ENCODE data around the gene POC5. TPM values are rescaled to one million over a fixed set of nuclear protein-coding genes. Genes with fewer than 3 reads are reported as not detected.

Gene POC5
- total and polyA plus RNA-seq, 2 of the 4 experiments (the other 2 are of a cell fraction): 6.6 to 12.9 TPM

GRCh38 chr5:75653521-75653920 is 63.7 kb downstream of the POC5 start:
- Histone ChIP-seq H3K4ac (ENCODE audit: low read depth, low read length) (no peak overlapping the region), H3K4me2 (ENCODE audit: low read depth, low read length) (no peak overlapping the region), H3K79me1 (ENCODE audit: low read depth in 1 of 2, low read length in 2 of 2) (no peaks in the 10 kb centered on the region), H2BK5ac (ENCODE audit: low read depth, low read length, poor library complexity, severe bottlenecking) (no peak overlapping the region), H4K5ac (ENCODE audit: low read depth, low read length) (no peak overlapping the region), H3K9me1 (ENCODE audit: insufficient read depth, low read length) (no peaks in the 10 kb centered on the region), H3K9ac (ENCODE audit: low read depth, low read length) (no peak overlapping the region), H4K91ac (ENCODE audit: insufficient read depth, low read depth, low read length) (no peak overlapping the region), H3K27me3 (ENCODE audit: control insufficient read depth, insufficient read depth, low read length) (no peaks in the 10 kb centered on the region), H3K36me3 (ENCODE audit: control insufficient read depth, insufficient read depth, low read length) (no peaks in the 10 kb centered on the region), H3K4me3 (ENCODE audit: insufficient read depth, low read depth, low read length) (no peak overlapping the region), H2BK20ac (ENCODE audit: low read depth, low read length) (no peak overlapping the region), H2AFZ (replicated peaks; ENCODE audit: low read length, poor library complexity) (no peak overlapping the region), H2AK5ac (ENCODE audit: low read depth, low read length) (no peak overlapping the region), H3K4me1 (ENCODE audit: control insufficient read depth, insufficient read depth, low read length) (no peaks in the 10 kb centered on the region; the same call in 1 of the 2 replicates), H3K23ac (ENCODE audit: low read depth, low read length) (no peak overlapping the region), H3K9me3 (ENCODE audit: control insufficient read depth, insufficient read depth, low read length) (no peaks in the 10 kb centered on the region), H3K18ac (ENCODE audit: low read depth, low read length) (no peak overlapping the region), H2AK9ac (replicated peaks; ENCODE audit: low read depth, low read length, poor library complexity) (no peak overlapping the region), H3K56ac (ENCODE audit: extremely low read depth, insufficient read depth, low read length) (no peak overlapping the region), H2BK120ac (ENCODE audit: low read depth, low read length) (no peak overlapping the region), H4K8ac (ENCODE audit: low read depth in 2 of 2, low read length in 2 of 2) (no peak overlapping the region), H3K27ac (ENCODE audit: insufficient read depth, low read length) (no peak overlapping the region), H2BK15ac (ENCODE audit: low read depth, low read length) (no peak overlapping the region), H3K14ac (replicated peaks; ENCODE audit: low read depth, low read length) (no peak overlapping the region), H4K20me1 (ENCODE audit: insufficient read depth, low read length) (no peaks in the 10 kb centered on the region)
- ATAC-seq (ENCODE audit: low read depth) (no peak), DNase-seq (no peak)
- TF ChIP-seq POLR2A (IDR thresholded peaks at IDR 0.05; ENCODE audit: low read depth, low read length): no peak
- no peak for TF ChIP-seq MXI1 (IDR thresholded peaks at IDR 0.05; ENCODE audit: borderline replicate concordance, low read depth, low read length)
- TF ChIP-seq SMC3 (IDR thresholded peaks at IDR 0.05; ENCODE audit: low read depth, low read length): no peak
- TF ChIP-seq FOS (IDR thresholded peaks at IDR 0.05; ENCODE audit: low read depth, low read length): no peak
- TF ChIP-seq MAFK (IDR thresholded peaks at IDR 0.05; ENCODE audit: low read depth, low read length): no peak
- no peak for TF ChIP-seq CHD1 (IDR thresholded peaks at IDR 0.05; ENCODE audit: low read depth, low read length)
- TF ChIP-seq RAD21 (IDR thresholded peaks at IDR 0.05; ENCODE audit: low read length): no peak
- no peak for TF ChIP-seq NFE2L2 (IDR thresholded peaks at IDR 0.05; ENCODE audit: low read depth, low read length)
- no peak for TF ChIP-seq RCOR1 (IDR thresholded peaks at IDR 0.05; ENCODE audit: insufficient replicate concordance, low read length)
- TF ChIP-seq CTCF (conservative IDR thresholded peaks at IDR 0.05; ENCODE audit: low read depth, low read length): no peak
- BruUV-seq (replicated peaks): no TSS peak
- in situ Hi-C loops (cut with MboI; ENCODE audit: low sequenced_read_pairs): no loop called here
- ChIA-PET CTCF (no interaction called here), POLR2A (ENCODE audit: unreplicated experiment) (no interaction called here)
- WGBS, 2 experiments (ENCODE audit: extremely low coverage in 2 of 2, insufficient read length in 1 of 2): no CpG with 5 or more reads among the region's 2 CpGs
- dilution Hi-C loops (cut with HindIII; ENCODE audit: low sequenced_read_pairs, unreplicated experiment): no loop called here
- intact Hi-C loops (cut with micrococcal nuclease): no loop called here

Data from IMR-90 (cell line).